Stimulated activated CD4-positive, alpha-beta T cell treated with anti-CD3 and anti-CD28 coated beads, Interleukin-12 subunit alpha, Interleukin-12 subunit beta, amount 100 ng/mL, for 4 hours (primary cell): ENCODE results near the gene AGBL1.

Experiments
- DNase-seq: peaks from one replicate; pipeline ENCODE4 v3.0.0-alpha.2; 2020

Gene AGBL1

GRCh38 chr15:86538141-86538540 lies 458.5 kb downstream of the AGBL1 start:
- DNase-seq: no peak

- no peak for DNase-seq
Measured at GRCh38 chr15:86540840-86541467, 461.3 kb downstream of the AGBL1 start.

GRCh38 chr15:86541540-86541939 lies 461.9 kb downstream of the AGBL1 start:
- DNase-seq: no peak

DNA sequence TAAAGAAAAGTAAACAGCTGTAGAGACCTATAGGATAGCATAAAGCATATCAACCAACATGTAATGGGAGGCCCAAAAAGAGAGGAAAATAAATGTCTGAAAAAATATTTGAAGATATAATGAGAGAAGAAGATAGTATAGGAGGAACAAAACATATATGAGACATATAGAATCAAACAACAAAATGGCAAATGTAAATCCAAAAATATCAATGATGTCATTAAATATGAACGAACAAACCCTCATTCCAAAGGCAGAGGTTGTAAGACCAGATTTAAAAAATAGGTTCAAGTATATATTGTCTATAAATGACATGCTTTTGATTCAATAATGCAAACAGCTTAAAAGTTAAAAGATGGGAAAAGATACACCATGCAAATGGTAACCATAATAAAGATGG lies 470.4 kb downstream of the AGBL1 start:
- DNase-seq: no peak

DNA sequence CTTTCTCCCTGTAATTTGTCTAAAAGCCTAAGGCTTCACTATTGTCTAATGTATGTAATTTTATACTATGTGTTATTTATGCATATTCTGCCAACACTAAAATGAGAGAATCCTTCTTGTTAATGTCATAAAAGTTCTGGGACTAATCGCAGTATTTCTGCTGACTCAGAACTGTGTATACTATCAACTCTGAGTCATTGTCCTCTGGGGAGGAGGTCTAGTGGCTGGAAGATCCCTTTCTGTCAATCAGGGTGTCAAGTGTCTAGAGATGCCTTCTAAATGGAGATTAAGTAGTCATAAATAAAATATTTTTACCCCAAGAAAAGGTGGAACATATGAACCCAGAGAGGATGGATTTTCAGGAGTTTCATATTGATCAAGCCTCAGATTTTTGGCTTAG lies 473.4 kb downstream of the AGBL1 start:
- DNase-seq: no peak

DNA sequence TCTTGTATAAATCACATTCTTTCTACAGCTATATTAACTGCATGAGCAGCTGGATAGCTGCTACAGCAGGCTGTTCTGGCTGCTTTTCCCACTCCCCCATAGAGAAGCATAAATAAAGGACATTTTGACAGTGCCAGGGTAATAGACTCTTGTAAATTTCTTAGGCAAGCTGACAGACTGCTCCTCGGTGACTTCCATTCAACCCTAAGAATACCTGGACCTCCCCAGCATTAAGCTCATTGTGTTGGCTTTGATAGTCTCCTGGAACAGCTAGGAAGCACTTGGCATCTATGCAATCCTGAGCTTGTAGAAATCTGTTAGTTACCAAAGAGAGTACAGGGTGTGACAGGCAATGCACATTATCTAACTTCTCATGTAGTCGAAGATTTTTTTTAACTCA lies 475.4 kb downstream of the AGBL1 start:
- no peak for DNase-seq

DNA sequence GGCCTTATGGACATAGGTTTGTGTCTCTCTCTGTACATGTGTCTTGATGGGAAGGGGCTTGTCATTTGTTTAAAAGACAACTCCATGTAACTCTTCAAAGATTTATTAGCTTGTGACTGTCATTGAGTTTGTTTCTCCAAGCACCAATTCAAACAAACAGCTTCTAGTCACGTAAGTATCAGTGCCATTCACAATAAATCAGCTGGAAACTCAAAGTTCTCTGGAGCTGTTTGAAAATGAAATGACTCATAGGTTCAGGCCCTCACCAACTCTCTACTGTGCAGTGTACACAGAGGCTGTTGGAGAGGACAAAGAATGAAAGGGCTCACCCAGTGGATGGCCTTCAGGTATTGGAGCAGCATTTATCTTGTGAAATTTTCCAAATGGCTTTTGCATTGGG lies 476.3 kb downstream of the AGBL1 start:
- no peak for DNase-seq

DNA sequence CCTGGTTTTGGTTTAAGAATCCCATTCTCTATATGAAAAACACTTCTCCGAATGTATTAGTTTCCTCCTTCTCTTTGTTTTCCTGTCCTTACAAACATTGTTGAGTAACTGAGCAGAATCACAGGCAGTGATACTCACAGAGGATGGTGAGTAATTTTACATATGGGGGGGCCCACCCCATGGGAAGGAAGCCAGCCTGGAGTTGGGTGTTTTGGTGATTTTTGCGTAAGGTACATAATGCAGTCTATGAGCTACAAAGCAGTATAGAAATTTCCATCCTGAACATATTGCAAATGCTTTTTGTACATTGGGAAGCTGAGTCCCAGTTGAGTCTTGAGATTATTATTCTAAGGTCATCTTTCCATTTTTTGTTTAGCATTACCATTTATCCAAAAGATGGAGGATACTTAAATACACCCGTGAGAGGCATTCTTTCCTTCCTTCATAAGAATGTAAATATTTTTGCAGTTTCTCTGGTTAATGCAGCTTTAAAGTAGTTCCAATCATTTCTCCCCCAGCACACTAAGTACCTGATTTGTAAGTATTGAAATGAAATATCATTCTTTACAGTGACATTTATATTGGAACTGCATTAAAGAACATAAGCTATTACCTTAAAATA lies 476.8 kb downstream of the AGBL1 start:
- DNase-seq: no peak

- DNase-seq: no peak
Measured at GRCh38 chr15:86557018-86557550, 477.4 kb downstream of the AGBL1 start.

DNA sequence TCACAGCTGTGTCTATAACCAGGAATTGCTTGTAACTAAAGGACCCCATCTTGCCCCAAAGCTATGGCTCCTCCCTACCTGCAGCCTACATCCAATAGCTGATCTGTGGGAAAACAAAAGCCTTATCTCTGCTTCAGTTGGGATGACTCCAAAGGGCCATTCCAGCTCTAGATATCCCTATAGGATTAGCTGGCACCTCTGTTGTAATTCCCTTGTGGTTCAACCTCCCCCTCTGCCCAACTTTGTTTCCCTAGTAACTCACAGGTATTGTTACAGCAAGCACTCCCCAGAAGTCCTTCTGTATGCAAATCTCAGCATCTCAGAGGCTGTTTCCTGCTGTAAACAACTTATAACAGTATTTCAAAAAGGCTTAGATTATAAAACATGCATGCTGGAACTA lies 478.6 kb downstream of the AGBL1 start:
- DNase-seq: no peak

- no peak for DNase-seq
Measured at GRCh38 chr15:86558686-86559085, 479.0 kb downstream of the AGBL1 start.

- DNase-seq: no peak
Measured at GRCh38 chr15:86568378-86568777, 488.7 kb downstream of the AGBL1 start.

DNA sequence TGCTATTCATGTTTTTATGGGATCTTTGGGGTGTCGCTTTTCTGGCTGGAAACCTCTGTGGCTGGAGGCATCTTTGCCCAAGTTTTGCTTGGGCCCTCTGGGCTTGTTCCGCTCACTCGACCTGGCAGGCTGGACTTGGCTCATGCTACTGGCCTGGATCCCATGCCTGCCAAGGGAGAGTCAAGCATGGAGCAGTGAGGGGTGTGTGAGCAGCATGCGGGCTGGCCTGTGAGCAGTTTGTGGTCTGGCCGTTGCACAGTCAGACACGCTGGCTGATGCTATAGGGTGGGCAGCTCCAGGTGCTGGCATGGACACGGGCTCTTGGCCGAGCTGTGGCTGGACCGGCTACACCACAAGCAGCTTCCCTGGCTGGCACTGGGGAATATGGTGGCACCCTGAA lies 491.1 kb downstream of the AGBL1 start:
- DNase-seq: no peak

- DNase-seq: no peak
Measured at GRCh38 chr15:86571873-86572272, 492.2 kb downstream of the AGBL1 start.

DNA sequence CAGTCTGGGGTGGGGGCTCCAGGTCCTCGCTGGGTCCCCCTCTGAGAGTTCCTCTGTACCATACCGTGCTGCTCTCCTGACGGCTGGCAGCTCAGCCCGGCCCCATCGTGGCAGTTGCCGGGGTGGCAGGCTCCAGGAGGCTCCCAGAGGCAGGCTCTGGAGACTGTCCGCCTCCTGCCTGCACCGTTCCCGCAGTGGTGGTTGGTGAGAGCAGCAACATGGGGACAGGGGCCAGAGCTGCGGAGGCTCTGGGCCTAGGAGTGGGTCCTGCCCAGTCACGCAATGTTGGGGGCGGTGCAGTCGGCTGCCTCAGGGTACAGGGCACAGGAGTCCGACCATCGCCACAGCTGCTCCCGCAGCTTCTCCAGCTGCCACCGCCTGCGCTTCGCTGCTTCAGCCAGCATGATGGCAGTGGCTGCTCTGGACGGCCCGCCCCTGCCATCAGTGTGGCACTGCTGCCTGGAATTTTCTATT lies 492.7 kb downstream of the AGBL1 start:
- no peak for DNase-seq

GRCh38 chr15:86573476-86573875 lies 493.8 kb downstream of the AGBL1 start:
- DNase-seq: no peak

DNA sequence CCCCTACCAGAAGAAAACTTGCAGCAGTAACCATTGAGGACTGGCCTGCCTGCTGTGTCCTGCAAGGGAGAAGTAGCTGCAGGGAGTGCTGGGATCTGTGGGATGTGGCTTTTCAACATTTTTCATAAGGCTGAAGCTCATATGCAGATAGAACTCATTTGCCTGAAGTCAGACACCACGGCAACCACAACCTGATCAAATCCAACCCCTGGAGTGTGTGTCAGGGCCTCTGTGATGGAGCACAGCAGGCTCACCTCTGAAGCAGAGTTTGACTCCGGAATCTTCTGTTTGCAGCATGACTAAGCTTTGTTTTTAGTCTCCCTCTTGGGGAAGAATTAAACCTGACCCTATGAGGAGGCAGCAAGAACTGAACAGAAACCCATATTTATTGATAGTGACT lies 508.7 kb downstream of the AGBL1 start:
- DNase-seq: no peak

DNA sequence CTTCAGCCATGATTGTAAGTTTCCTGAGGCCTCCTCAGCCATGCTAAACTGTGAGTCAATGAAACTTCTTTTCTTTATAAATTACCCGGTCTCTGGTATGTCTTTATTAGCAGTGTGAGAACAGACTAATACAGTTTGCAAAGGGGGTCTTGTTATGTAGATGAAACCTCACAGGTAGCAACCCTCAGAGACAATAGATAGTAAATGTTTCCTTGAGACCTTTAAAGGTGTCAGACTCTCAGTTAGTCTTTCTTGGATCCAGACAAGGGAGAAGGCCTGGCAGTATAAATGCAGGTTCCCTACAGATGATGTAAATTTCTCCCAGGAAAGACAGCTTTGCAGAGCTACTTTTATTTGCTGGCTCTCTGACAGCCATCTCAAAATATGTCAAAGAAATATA lies 510.8 kb downstream of the AGBL1 start:
- no peak for DNase-seq

DNA sequence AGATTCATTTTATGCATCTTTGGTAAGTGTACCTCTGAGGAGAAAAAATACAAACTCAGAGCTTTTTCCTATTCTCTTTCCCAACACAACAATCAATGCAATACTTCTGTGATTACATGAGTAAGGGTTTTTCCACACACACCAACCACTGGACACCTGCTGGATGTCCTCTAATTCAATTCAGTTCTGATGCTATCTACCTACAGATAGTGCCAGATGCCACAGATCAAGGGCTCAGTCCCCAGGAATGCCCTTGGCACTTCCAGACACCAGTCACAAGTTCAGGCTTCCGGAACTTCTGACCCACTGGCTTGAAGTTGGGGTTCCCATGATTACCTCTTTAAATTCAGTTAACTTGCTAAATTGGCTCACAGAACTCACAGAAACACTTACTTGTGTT lies 511.5 kb downstream of the AGBL1 start:
- no peak for DNase-seq

DNA sequence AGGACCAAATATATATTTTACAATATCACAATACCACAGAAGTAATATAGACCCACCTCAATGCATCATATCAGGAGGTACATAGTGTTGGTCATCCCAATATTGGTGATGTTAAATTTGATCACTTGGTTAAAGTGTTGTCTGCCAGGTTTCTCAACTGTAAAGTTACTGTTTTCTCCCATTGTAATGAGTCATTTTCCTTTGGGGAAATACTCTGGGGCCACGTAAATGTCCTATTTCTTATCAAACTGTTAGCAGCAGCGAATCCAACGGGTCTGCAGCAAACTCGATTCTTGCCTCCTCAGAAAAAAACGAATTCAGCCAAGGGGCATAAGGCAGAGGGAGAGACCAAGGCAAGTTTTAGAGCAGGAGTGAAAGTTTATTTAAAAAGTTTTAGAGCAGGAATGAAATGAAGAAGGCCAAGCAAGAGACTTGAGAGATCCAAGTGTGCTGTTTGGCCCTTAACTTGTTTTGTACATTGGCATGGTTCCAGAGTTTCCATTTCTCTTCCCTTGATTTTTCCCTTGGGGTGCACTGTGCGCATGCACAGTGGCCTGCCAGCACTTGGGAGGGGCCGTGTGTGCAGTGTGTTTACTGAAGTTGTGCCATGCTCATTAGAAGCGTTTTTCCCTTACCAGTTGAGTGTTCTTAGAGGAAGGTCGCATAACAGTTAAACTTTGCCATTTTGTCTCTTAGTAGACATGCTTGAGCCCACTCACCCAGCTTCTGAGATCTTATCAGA lies 512.5 kb downstream of the AGBL1 start:
- DNase-seq: no peak

DNA sequence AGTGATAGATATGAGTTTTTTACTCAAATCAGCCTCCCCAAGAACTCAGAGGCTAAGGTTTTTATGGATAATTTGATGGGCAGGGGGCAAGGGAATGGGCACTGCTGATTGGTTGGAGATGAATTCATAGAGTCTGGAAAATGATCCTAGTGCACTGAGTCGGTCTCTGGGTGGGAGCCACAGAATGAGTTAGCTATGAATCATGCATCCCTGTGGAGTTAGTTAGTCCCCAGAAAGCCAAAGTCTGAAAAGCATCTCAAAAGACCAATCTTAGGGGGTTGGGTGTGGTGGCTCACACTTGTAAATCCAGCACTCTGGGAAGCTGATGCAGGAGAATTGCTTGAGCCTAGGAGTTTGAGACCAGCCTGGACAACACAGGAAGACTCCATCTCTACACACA lies 516.1 kb downstream of the AGBL1 start:
- no peak for DNase-seq

- no peak for DNase-seq
Measured at GRCh38 chr15:86603466-86603865, 523.8 kb downstream of the AGBL1 start.

GRCh38 chr15:86608461-86609205 lies 529.0 kb downstream of the AGBL1 start:
- no peak for DNase-seq
